Adrenal gland (tissue), 12 donors: ENCODE measurements around the gene CREBBP. TPM values are rescaled to one million over a fixed set of nuclear protein-coding genes. Genes with fewer than 3 reads are reported as not detected.
A peak's percentile ranks its signal among the peaks of the same experiment; 100 is the strongest.

Experiments used
- DNase-seq, 7 donors: peaks; one replicate each; pipeline ENCODE4 v3.0.0-alpha.2; 2019 to 2020
- H3K27ac ChIP-seq, 5 donors: fragments of 200-600 bp; sonication (generic) in 4 of 5; 1 replicate in 3 of 5; 2 replicates in 2 of 5; pipeline versions ENCODE4 v1.5.1 to v1.8.0; 2016 to 2020; ENCODE audit warnings: mild to moderate bottlenecking in 1 of 5
- H3K27me3 ChIP-seq: fragments of 200-600 bp; 2 replicates; pipeline ENCODE4 v1.8.0; 2021
- H3K36me3 ChIP-seq, 2 donors: fragments of 200-600 bp; replicated peaks in 1 of 2; 1 replicate in 1 of 2; 2 replicates in 1 of 2; pipeline versions ENCODE4 v1.5.1 to v1.8.0; 2018 to 2022
- H3K4me1 ChIP-seq, 2 donors: fragments of 200-600 bp; replicated peaks in 1 of 2; 1 replicate in 1 of 2; 2 replicates in 1 of 2; pipeline versions ENCODE4 v1.5.1 to v1.8.0; 2018 to 2021
- H3K4me3 ChIP-seq, 4 donors: fragments of 200-600 bp; sonication (generic) in 3 of 4; one replicate each; pipeline ENCODE4 v1.5.1; 2016 to 2018
- H3K9me3 ChIP-seq, 3 donors: fragments of 200-600 bp; sonication (generic) in 1 of 3; replicated peaks in 1 of 3; 1 replicate in 2 of 3; 2 replicates in 1 of 3; pipeline versions ENCODE4 v1.5.1 to v1.8.0; 2016 to 2021
- CTCF ChIP-seq, 6 experiments: fragments of 450-650 bp in 4 of 6; fragments of 200-600 bp in 2 of 6; sonication (generic) in 1 of 6; IDR thresholded peaks; 1 replicate in 5 of 6; 2 replicates in 1 of 6; pipeline versions ENCODE4 v1.5.1 to v1.8.0; 2016 to 2021; ENCODE audit warnings: antibody characterized with exemption in 6 of 6, mild to moderate bottlenecking in 2 of 6, moderate library complexity in 1 of 6
- POLR2A ChIP-seq, 2 donors: fragments of 450-650 bp; IDR thresholded peaks; one replicate each; pipeline ENCODE4 v1.6.1; 2017; ENCODE audit warnings: antibody characterized with exemption in 2 of 2, mild to moderate bottlenecking in 2 of 2, moderate library complexity in 1 of 2
- WGBS, 4 donors: extraction: QIAGEN DNeasy Blood & Tissue Kit in 2 of 4; methylation state at CpG; one replicate each; pipeline versions ENCODE4 v1.1.5 to v1.1.7; 2013 to 2017; 5-methylcytosine and 5-hydroxymethylcytosine counted together
- intact Hi-C, 2 donors: fragments of 100-400 bp; cut with DNase I; formaldehyde crosslinking; loops; one replicate each; pipeline versions ENCODE4 v1.14.1 to v1.15.0; 2022 to 2023
- polyA plus RNA-seq, 3 donors: library from polyadenylated mRNA; stranded (reverse); fragments of 200-250 nt in 2 of 3; fragments of 350-450 nt in 1 of 3; fragmentation: Illumina TruSeq in 1 of 3; extraction: RNeasy Lipid Tissue Mini Kit (QIAGEN cat#74804) in 1 of 3; gene quantifications; one replicate each; pipeline ENCODE4 v1.2.3, GENCODE V29; 2013 to 2014
- total RNA-seq, 9 donors: library from RNA; depleted of rRNA in 4 of 9; stranded (reverse); fragments of >200 nt in 4 of 9; fragments of 120-200 nt in 1 of 9; fragmentation: NEBNext Ultra II Directional in 1 of 9; extraction: Animal tissue kit (Norgen Biotek cat#: 25700) in 1 of 9; gene quantifications; one replicate each; pipeline versions ENCODE4 v1.1.0 to v1.2.4, GENCODE V29; 2013 to 2023
- donor health status: healthy with polysubstance abuse.
- donor health status: Bipolar disorder and iron deficiency.
- donor health status: DM: yes; HTN: yes; CAD: no.
- donor health status: DM: no; HTN: no; CAD: no.
- donor health status: DM: no; HTN: no; CAD: no.
- donor health status: DM: yes; HTN: yes; CAD: no.

The CREBBP gene
- total and polyA plus RNA-seq, 12 donors, result 13.7 to 67.7 (median 44.1) TPM

GRCh38 chr16:3731126-3731935 lies 149.2 kb downstream of the CREBBP start:
- Histone ChIP-seq H3K36me3 (peaks cover 0 to 84% of the 10 kb centered on the region in 2 donors), H3K9me3 (no peaks in the 10 kb centered on the region), H3K4me1 (no peaks in the 10 kb centered on the region), H3K27ac (no peak overlapping the region), H3K27me3 (no peaks in the 10 kb centered on the region), H3K4me3 (no peak overlapping the region)
- peak in 1 of 7 donors; percentile 12 for DNase-seq
- intact Hi-C loops, result no loop called here
- no peak for TF ChIP-seq POLR2A (IDR thresholded peaks at IDR 0.05)
- no peak for TF ChIP-seq CTCF (IDR thresholded peaks at IDR 0.05)
- 89 to 94% (median 91%) methylated on average over 21 to 34 of the region's 34 CpGs for whole genome bisulfite sequencing, 4 donors

- no peaks in the 10 kb centered on the region for H3K4me1 ChIP-seq
- intact Hi-C loops, result no loop called here
- DNase-seq, result peak in 1 of 7 donors; percentile 14
- H3K27me3 ChIP-seq, result no peaks in the 10 kb centered on the region
- H3K36me3 ChIP-seq, result peaks cover 0 to 75% of the 10 kb centered on the region in 2 donors
- no peak for TF ChIP-seq CTCF (IDR thresholded peaks at IDR 0.05)
- no peak for TF ChIP-seq POLR2A (IDR thresholded peaks at IDR 0.05)
- H3K27ac ChIP-seq, result no peak overlapping the region
- 88 to 91% (median 90%) methylated on average over 12 to 24 of the region's 24 CpGs for WGBS, 4 donors
- no peaks in the 10 kb centered on the region for H3K9me3 ChIP-seq
- H3K4me3 ChIP-seq, result no peak overlapping the region
These were observed 150.1 kb downstream of the CREBBP start for GRCh38 chr16:3730161-3731125.

- intact Hi-C loops, result no loop called here
- TF ChIP-seq POLR2A (IDR thresholded peaks at IDR 0.05) (no peak), CTCF (IDR thresholded peaks at IDR 0.05) (no peak)
- peaks cover 0 to 65% of the 10 kb centered on the region in 2 donors for H3K36me3 ChIP-seq
These were observed 151.1 kb downstream of the CREBBP start for GRCh38 chr16:3729161-3730112.

More at GRCh38 chr16:3729161-3730112, 151.1 kb downstream of the CREBBP start:
- Histone ChIP-seq H3K4me1 (no peaks in the 10 kb centered on the region), H3K27me3 (no peaks in the 10 kb centered on the region), H3K9me3 (no peaks in the 10 kb centered on the region), H3K27ac (no peak overlapping the region), H3K4me3 (no peak overlapping the region)
- DNase-seq, result peak in 1 of 7 donors; percentile 14
- WGBS, 4 donors, result 91 to 94% (median 93%) methylated on average over 25 to 49 of the region's 49 CpGs
